PC-3 (cell line): ENCODE results near the gene ERFL. TPM values are rescaled to one million over a fixed set of nuclear protein-coding genes. Genes with fewer than 3 reads are reported as not detected.

Experiments used
- ATAC-seq: fragments of 200-7000 bp; cut with Tn5 transposase; 2 replicates; pipeline ENCODE4 v1.9.1; 2020; ENCODE audit warnings: mild to moderate bottlenecking, moderate library complexity
- BruUV-seq: library from RNA; stranded (reverse); fragments of 400-500 nt; replicated peaks from 2 replicates; lab custom pipeline; 2021; lab: Mats Ljungman, UMichigan
- CTCF ChIA-PET: fragments of 300-600 bp; sonication (Branson Sonifier 250); formaldehyde crosslinking; loops from one replicate; lab custom pipeline; 2022; ENCODE audit warnings: antibody characterized with exemption; lab: Charles Lee
- POLR2A ChIA-PET: fragments of 300-600 bp; sonication (Branson Sonifier 250); formaldehyde crosslinking; loops from one replicate; lab custom pipeline; 2022; ENCODE audit warnings: antibody characterized with exemption; ENCODE audit not compliant: unreplicated experiment; lab: Charles Lee
- DNase-seq: peaks from one replicate; pipeline ENCODE4 v3.0.0-alpha.2; 2015
- H2AFZ ChIP-seq: fragments of 300-600 bp; sonication (generic); 2 replicates; pipeline ENCODE4 v1.6.0; 2016; ENCODE audit warnings: antibody characterized with exemption, low read length
- H3F3A ChIP-seq: fragments of 300-600 bp; sonication (generic); one replicate; pipeline ENCODE4 v1.6.0; 2017; ENCODE audit warnings: antibody characterized with exemption, low read length, control low read depth, mild to moderate bottlenecking; ENCODE audit not compliant: unreplicated experiment
- H3K27ac ChIP-seq: fragments of 300-600 bp; sonication (generic); 2 replicates; pipeline ENCODE4 v1.5.1; 2016; ENCODE audit warnings: mild to moderate bottlenecking, low read length
- H3K27me3 ChIP-seq: fragments of 300-600 bp; sonication (generic); 2 replicates; pipeline ENCODE4 v1.6.1; 2016; ENCODE audit warnings: low read length, mixed read lengths
- H3K36me3 ChIP-seq: fragments of 300-600 bp; sonication (generic); 2 replicates; pipeline ENCODE4 v1.6.1; 2016; ENCODE audit warnings: low read depth, mixed run types, low read length, mixed read lengths
- H3K4me1 ChIP-seq: fragments of 300-600 bp; sonication (generic); 2 replicates; pipeline ENCODE4 v1.5.1; 2016; ENCODE audit warnings: low read length; ENCODE audit not compliant: insufficient read depth
- H3K4me2 ChIP-seq: fragments of 300-600 bp; sonication (generic); 2 replicates; pipeline ENCODE4 v1.6.0; 2016; ENCODE audit warnings: low read length
- H3K4me3 ChIP-seq: fragments of 300-600 bp; sonication (generic); 2 replicates; pipeline ENCODE4 v1.5.1; 2016; ENCODE audit warnings: mild to moderate bottlenecking, low read length, mixed read lengths
- H3K79me2 ChIP-seq: fragments of 300-600 bp; sonication (generic); 2 replicates; pipeline ENCODE4 v1.6.1; 2017; ENCODE audit warnings: low read length, mixed read lengths
- H3K9ac ChIP-seq: fragments of 300-600 bp; sonication (generic); 2 replicates; pipeline ENCODE4 v1.6.0; 2016; ENCODE audit warnings: mild to moderate bottlenecking, low read length
- H3K9me2 ChIP-seq: fragments of 300-600 bp; sonication (generic); replicated peaks from 2 replicates; pipeline ENCODE4 v1.6.1; 2016; ENCODE audit warnings: mixed run types, low read length, mixed read lengths
- H3K9me3 ChIP-seq: fragments of 300-600 bp; sonication (generic); 2 replicates; pipeline ENCODE4 v1.6.1; 2016; ENCODE audit warnings: low read length, mixed read lengths
- H4K20me1 ChIP-seq: fragments of 300-600 bp; sonication (generic); 2 replicates; pipeline ENCODE4 v1.6.1; 2016; ENCODE audit warnings: low read length, mixed read lengths
- EZH2 ChIP-seq: fragments of 300-600 bp; sonication (generic); IDR thresholded peaks from one replicate; pipeline ENCODE4 v1.6.1; 2017; ENCODE audit warnings: antibody characterized with exemption, mild to moderate bottlenecking, low read length; ENCODE audit not compliant: unreplicated experiment
- EZH2phosphoT487 ChIP-seq: fragments of 300-600 bp; sonication (generic); IDR thresholded peaks from 2 replicates; pipeline ENCODE4 v1.6.1; 2018; ENCODE audit warnings: mild to moderate bottlenecking, antibody characterized with exemption, low read length, borderline replicate concordance
- intact Hi-C: fragments of 100-400 bp; cut with micrococcal nuclease; formaldehyde crosslinking; loops from 2 replicates; pipeline ENCODE4 v1.9.0; 2023
- total RNA-seq: library from RNA; depleted of rRNA; stranded (reverse); fragments of >200 nt; gene quantifications from 2 replicates; pipeline ENCODE4 v1.2.3, GENCODE V29; 2014
- TF ChIP-seq, protein P1 (sequence below): fragments of 300-600 bp; sonication (generic); conservative IDR thresholded peaks from 2 replicates; pipeline ENCODE4 v1.5.1; 2017; ENCODE audit warnings: antibody characterized with exemption, low read depth, mild to moderate bottlenecking, low read length

ERFL gene
- total RNA-seq, 1 experiment from 2014 or later = 0.11 TPM

DNA sequence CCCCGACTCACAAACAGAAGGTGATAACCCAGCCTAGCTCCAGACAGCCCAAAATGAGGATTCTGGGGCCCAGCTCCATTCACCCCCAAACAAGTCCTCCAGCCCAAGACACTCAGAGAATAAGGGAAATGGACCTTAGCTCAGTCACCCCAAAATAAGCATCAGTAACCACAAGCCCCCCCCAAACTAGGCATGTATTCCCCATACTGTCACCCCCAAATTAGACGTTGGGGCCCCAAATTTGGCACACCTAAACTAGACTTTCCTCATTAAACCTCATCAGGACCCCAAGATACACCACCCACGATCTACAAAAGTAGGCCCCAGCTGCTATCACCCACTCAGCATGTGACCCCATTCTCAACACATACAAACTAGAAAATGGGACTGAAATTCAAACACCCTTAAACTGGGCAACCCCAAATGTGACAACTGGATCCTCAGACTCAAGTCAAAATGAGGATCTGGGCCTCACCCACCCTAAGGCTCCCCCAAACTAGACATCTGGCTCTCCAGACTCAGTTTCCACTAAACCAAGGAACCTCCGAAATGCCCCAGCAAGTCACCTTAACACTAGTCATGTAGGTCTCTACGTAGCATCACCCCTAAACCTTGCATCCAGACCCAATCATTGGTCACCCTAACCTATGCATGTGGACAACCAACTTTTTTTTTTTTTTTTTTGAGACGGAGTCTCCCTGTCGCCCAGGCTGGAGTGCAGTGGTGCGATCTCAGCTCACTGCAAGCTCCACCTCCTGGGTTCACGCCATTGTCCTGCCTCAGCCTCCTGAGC is 13.4 kb upstream of the ERFL start:
- Histone ChIP-seq H3K27ac (no peak overlapping the region), H3K4me2 (no peak overlapping the region), H4K20me1 (no peaks in the 10 kb centered on the region), H3K4me3 (no peak overlapping the region), H3K9me2 (no peaks in the 10 kb centered on the region), H3K9me3 (no peaks in the 10 kb centered on the region), H3K27me3 (no peaks in the 10 kb centered on the region), H3K79me2 (no peaks in the 10 kb centered on the region), H3F3A (no peaks in the 10 kb centered on the region), H2AFZ (no peak overlapping the region), H3K36me3 (no peaks in the 10 kb centered on the region), H3K4me1 (0 out of 2 replicates have a peak, but pooled peaks cover 2% of the 10 kb centered on the region), H3K9ac (no peak overlapping the region)
- POLR2A ChIA-PET = no interaction called here
- CTCF ChIA-PET = no interaction called here
- DNase-seq (no peak), ATAC-seq (no peak)
- TF ChIP-seq, protein P1, sequence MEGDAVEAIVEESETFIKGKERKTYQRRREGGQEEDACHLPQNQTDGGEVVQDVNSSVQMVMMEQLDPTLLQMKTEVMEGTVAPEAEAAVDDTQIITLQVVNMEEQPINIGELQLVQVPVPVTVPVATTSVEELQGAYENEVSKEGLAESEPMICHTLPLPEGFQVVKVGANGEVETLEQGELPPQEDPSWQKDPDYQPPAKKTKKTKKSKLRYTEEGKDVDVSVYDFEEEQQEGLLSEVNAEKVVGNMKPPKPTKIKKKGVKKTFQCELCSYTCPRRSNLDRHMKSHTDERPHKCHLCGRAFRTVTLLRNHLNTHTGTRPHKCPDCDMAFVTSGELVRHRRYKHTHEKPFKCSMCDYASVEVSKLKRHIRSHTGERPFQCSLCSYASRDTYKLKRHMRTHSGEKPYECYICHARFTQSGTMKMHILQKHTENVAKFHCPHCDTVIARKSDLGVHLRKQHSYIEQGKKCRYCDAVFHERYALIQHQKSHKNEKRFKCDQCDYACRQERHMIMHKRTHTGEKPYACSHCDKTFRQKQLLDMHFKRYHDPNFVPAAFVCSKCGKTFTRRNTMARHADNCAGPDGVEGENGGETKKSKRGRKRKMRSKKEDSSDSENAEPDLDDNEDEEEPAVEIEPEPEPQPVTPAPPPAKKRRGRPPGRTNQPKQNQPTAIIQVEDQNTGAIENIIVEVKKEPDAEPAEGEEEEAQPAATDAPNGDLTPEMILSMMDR = no peak
- TF ChIP-seq EZH2phosphoT487 (no peak), EZH2 (no peak)
- no TSS peak for BruUV-seq
- intact Hi-C loops = no loop called here

DNA sequence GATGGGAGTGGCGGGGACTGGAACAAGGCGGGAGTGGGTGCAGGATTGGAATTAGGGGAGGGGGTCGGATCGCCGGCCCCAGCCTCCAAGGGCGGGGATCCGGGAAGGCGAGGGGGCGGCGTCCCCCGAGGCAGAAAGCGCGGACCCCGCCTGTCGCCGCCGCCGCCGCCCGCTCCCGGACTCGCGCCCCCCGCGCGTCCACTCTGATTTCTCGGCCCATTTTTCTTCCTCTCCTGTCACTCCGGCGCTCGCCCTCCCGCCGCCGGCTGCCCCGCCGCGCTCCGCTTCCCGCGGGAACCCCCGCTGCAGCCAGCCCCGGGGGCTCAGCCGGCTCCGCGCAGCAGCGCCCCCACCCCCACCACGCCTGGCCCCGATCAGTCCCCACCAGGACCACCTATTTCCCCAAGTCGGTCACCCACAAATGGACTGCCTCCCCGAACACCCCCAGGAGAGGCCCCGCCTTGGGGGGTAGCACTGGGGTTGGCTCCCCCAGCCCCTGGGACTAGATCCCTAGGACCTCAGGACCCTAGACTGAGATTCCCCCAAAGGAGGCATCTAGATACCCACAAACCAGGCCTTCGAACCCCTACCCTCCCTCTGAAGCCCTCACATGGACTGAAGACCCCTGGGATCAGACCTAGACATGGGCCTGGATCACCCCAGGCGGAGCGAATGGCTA is 12.6 kb upstream of the ERFL start:
- Histone ChIP-seq H3K27me3 (no peaks in the 10 kb centered on the region), H3K9me3 (no peaks in the 10 kb centered on the region), H3F3A (no peaks in the 10 kb centered on the region), H3K27ac (no peak overlapping the region), H3K4me1 (0 out of 2 replicates have a peak, but pooled peaks cover 9% of the 10 kb centered on the region), H3K4me3 (no peak overlapping the region), H3K79me2 (no peaks in the 10 kb centered on the region), H3K36me3 (no peaks in the 10 kb centered on the region), H3K4me2 (peak overlapping the region; percentile 64; the same call in 1 of the 2 replicates), H4K20me1 (no peaks in the 10 kb centered on the region), H2AFZ (0 out of 2 replicates have a peak overlapping the region, but pooled peaks have one; percentile 68), H3K9me2 (no peaks in the 10 kb centered on the region), H3K9ac (no peak overlapping the region)
- no peak for TF ChIP-seq EZH2phosphoT487
- TF ChIP-seq, protein P1 = no peak
- TF ChIP-seq EZH2 = no peak
- no peak for ATAC-seq
- ChIA-PET POLR2A (no interaction called here), CTCF (no interaction called here)
- DNase-seq = no peak
- no TSS peak for BruUV-seq
- intact Hi-C loops = no loop called here
